ENCODE results near the gene LAMA3.

Gene LAMA3

GRCh38 chr18:23856466-23857163 lies 167.4 kb downstream of the LAMA3 start:
- no peak for DNase-seq

- DNase-seq, result no peak
Observed at GRCh38 chr18:23857164-23857552, 167.9 kb downstream of the LAMA3 start.

GRCh38 chr18:23857756-23858155 lies 168.5 kb downstream of the LAMA3 start:
- DNase-seq, result no peak

GRCh38 chr18:23859466-23860336 lies 170.4 kb downstream of the LAMA3 start:
- no peak for DNase-seq

- no peak for DNase-seq
Observed at GRCh38 chr18:23861326-23861725, 172.1 kb downstream of the LAMA3 start.

- DNase-seq, result peak in 1 of 2 experiments; percentile 15
Observed at GRCh38 chr18:23861805-23862470, 172.7 kb downstream of the LAMA3 start.

- no peak for DNase-seq
Observed at GRCh38 chr18:23864624-23865023, 175.4 kb downstream of the LAMA3 start.

GRCh38 chr18:23867006-23867405 lies 177.8 kb downstream of the LAMA3 start:
- no peak for DNase-seq

GRCh38 chr18:23868136-23868785 lies 179.0 kb downstream of the LAMA3 start:
- no peak for DNase-seq

GRCh38 chr18:23870676-23871380 lies 181.6 kb downstream of the LAMA3 start:
- no peak for DNase-seq

GRCh38 chr18:23871410-23871809 lies 182.2 kb downstream of the LAMA3 start:
- DNase-seq, result no peak

- DNase-seq, result no peak
Observed at GRCh38 chr18:23872701-23873550, 183.7 kb downstream of the LAMA3 start.

- DNase-seq, result no peak
Observed at GRCh38 chr18:23875966-23876895, 187.0 kb downstream of the LAMA3 start.

GRCh38 chr18:23876921-23877320 lies 187.7 kb downstream of the LAMA3 start:
- no peak for DNase-seq

GRCh38 chr18:23877371-23877770 lies 188.1 kb downstream of the LAMA3 start:
- no peak for DNase-seq

- DNase-seq, result no peak
Observed at GRCh38 chr18:23878336-23878900, 189.2 kb downstream of the LAMA3 start.

- no peak for DNase-seq
Observed at GRCh38 chr18:23879126-23879525, 189.9 kb downstream of the LAMA3 start.

- DNase-seq, result no peak
Observed at GRCh38 chr18:23879544-23879943, 190.3 kb downstream of the LAMA3 start.

- no peak for DNase-seq
Observed at GRCh38 chr18:23879966-23880565, 190.8 kb downstream of the LAMA3 start.

All from SW 1271 (cell line).